GM10248 (cell line): ENCODE data around the gene COL1A1.

ENCODE experiments used
- CTCF ChIA-PET: fragments of 300-600 bp; sonication (Branson Sonifier 250); formaldehyde crosslinking; extraction: SDS; loops from one replicate; lab custom pipeline; 2021; ENCODE audit warnings: antibody characterized with exemption; lab: Yijun Ruan, JAX
- POLR2A ChIA-PET: fragments of 350-650 bp; sonication (Branson Sonifier 250); formaldehyde crosslinking; extraction: SDS; loops from one replicate; lab custom pipeline; 2020; ENCODE audit warnings: antibody characterized with exemption; lab: Yijun Ruan, JAX
- DNase-seq: peaks from one replicate; pipeline ENCODE4 v3.0.0; 2012; ENCODE audit errors: extremely low spot score
- TF ChIP-seq, protein P1 (sequence below): IDR thresholded peaks from 2 replicates; pipeline ENCODE4 v1.5.1; 2012; ENCODE audit warnings: mild to moderate bottlenecking, low read depth; ENCODE audit errors: extremely low read depth, missing control alignments, control extremely low read depth

Gene COL1A1

GRCh38 chr17:50167371-50167770 is 34.1 kb downstream of the COL1A1 start:
- TF ChIP-seq, protein P1, sequence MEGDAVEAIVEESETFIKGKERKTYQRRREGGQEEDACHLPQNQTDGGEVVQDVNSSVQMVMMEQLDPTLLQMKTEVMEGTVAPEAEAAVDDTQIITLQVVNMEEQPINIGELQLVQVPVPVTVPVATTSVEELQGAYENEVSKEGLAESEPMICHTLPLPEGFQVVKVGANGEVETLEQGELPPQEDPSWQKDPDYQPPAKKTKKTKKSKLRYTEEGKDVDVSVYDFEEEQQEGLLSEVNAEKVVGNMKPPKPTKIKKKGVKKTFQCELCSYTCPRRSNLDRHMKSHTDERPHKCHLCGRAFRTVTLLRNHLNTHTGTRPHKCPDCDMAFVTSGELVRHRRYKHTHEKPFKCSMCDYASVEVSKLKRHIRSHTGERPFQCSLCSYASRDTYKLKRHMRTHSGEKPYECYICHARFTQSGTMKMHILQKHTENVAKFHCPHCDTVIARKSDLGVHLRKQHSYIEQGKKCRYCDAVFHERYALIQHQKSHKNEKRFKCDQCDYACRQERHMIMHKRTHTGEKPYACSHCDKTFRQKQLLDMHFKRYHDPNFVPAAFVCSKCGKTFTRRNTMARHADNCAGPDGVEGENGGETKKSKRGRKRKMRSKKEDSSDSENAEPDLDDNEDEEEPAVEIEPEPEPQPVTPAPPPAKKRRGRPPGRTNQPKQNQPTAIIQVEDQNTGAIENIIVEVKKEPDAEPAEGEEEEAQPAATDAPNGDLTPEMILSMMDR, result no peak
- POLR2A ChIA-PET, result no interaction called here

GRCh38 chr17:50166518-50167181 is 34.8 kb downstream of the COL1A1 start:
- CTCF ChIA-PET, result interaction anchor here (1.0 to 6.4 kb wide), 12 partner anchors 7 to 231 kb away, joined by 3 to 90 read pairs (median 10); partner anchors contain the start of genes COL1A1, LRRC59, PPP1R9B and TMEM92
- TF ChIP-seq, protein P1, result no peak
- no peak for DNase-seq
- POLR2A ChIA-PET, result no interaction called here

More at GRCh38 chr17:50167371-50167770, 34.1 kb downstream of the COL1A1 start:
- CTCF ChIA-PET, result interaction anchor here (1.2 to 6.4 kb wide), 7 partner anchors 11 to 128 kb away, joined by 4 to 90 read pairs (median 24); partner anchors contain the start of genes COL1A1, PPP1R9B and TMEM92
- DNase-seq, result no peak

DNA sequence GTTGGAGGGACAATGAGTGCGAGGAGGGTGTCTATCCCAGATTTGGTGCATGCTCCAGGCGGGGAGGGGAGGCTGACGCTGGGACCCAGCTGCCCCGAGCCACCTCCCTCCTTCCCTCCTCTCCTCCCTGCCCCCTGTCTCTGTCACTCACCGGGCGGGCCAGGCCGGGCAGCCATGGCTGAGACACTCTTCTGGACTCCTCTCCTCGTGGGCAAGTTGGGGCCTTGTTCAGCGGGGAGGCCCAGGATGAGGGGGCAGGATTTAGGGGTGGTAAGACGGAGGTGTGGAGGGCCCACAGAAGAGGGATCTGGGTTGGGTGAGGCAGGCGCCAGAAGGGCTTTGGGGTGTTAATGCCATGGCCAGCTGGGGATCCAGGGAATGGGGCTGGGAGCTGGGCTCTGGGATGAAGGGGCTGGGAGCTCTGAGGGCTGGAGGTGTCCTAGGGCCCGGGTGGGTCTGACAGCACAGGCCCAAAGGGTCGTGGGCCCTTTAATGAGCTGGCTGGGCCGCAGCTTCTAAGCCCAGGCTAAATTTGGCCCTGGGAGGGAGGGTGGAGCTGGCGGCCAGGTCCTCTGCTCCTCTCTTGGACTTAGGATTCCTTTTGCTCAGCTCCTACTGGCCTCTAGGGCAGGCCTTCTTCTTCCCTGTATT is 35.4 kb downstream of the COL1A1 start, which contains the start of gene SGCA:
Gene SGCA, plus strand, starts transcription at position 139 of the 651 bp plus-strand sequence. Its CDS starts 36 bp downstream, at position 175.
- TF ChIP-seq, protein P1, result no peak
- ChIA-PET POLR2A (no interaction called here), CTCF (interaction anchor here (0.8 to 6.4 kb wide), 12 partner anchors 8 to 231 kb away, joined by 3 to 90 read pairs (median 6); partner anchors contain the start of genes COL1A1, LRRC59 and TMEM92)
- no peak for DNase-seq

DNA sequence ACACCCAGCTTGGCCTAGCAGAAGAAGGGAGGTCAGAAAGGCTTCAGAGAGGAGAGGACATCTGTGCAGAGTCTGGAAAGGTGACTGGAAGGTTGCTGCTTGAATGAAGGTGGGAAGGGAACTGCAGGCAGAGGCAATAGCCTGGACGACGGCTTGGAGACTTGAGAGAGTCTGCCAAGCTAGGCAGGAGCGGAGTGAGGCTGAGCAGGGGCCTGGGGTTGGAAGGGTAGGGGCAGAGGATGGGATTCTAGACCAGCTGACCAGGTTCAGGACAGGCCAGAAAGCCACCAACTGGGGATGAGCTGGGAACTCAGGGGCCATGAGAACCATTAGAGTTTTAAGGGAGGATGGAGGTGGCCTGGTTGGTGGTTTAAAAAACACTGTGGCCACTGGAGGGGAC is 36.0 kb downstream of the COL1A1 start:
- ChIA-PET CTCF (interaction anchor here (0.8 to 6.4 kb wide), 11 partner anchors 8 to 232 kb away, joined by 3 to 90 read pairs (median 7); partner anchors contain the start of genes COL1A1, LRRC59 and TMEM92), POLR2A (no interaction called here)
- TF ChIP-seq, protein P1, result no peak
- no peak for DNase-seq

DNA sequence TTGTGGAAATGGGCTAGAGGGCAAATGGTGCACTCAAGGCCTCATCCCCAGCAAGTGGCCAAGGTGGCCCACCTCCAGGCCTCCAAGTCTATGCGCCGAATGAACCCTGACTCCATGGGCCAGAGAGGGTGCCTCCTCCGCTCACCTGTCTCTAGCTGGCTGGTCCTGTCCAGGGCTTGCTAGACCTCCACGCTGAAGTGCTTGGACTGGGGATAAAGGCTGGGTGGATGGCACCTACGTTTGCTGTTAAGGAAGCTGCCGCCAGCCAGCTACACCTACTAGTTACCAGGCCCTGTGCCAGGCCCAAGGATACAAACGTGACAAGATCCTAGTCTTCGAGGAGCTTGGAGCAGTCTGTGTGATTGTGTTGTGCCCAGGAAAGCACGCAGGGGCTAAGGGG is 36.4 kb downstream of the COL1A1 start:
- CTCF ChIA-PET, result interaction anchor here (0.9 to 6.4 kb wide), 9 partner anchors 9 to 108 kb away, joined by 3 to 90 read pairs (median 8); partner anchors contain the start of genes COL1A1 and TMEM92
- POLR2A ChIA-PET, result no interaction called here

DNA sequence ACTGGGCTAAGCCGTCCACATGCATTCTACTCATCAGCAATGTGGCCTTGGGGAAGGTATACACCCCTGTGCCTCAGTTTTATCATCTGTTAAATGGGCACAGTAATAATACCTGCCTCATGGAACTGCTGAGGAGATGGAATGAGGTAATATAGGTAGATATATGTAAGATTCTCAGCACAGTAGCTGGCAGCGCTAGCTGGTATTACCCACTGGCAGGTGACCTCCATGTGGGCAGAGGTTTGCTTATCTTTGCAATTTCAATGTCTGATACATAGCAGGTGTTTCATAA is 36.8 kb downstream of the COL1A1 start:
- POLR2A ChIA-PET, result no interaction called here
- DNase-seq, result no peak
- TF ChIP-seq, protein P1, result no peak
- CTCF ChIA-PET, result interaction anchor here (0.9 to 6.4 kb wide), 7 partner anchors 12 to 109 kb away, joined by 3 to 90 read pairs (median 15); partner anchors contain the start of genes COL1A1 and TMEM92

More for the DNA sequence above, 36.4 kb downstream of the COL1A1 start:
- TF ChIP-seq, protein P1, result no peak
- DNase-seq, result no peak
